Retinal pigment epithelial cell (primary cell): ENCODE results near the gene MACF1.

Source experiments
- DNase-seq: peaks from one replicate; pipeline ENCODE4 v3.0.0-alpha.2; 2010; ENCODE audit warnings: low read depth
- H3K4me3 ChIP-seq: 2 replicates; pipeline ENCODE4 v1.5.1; 2011; ENCODE audit warnings: mild to moderate bottlenecking, low read length, control low read depth, moderate library complexity
- CTCF ChIP-seq: conservative IDR thresholded peaks from 2 replicates; pipeline ENCODE4 v1.5.1; 2011; ENCODE audit warnings: low read depth, low read length, control low read depth, inconsistent platforms

MACF1 gene

GRCh38 chr1:39384305-39384704 is 179.8 kb downstream of the MACF1 start:
- no peak overlapping the region for H3K4me3 ChIP-seq
- DNase-seq = no peak
- no peak for TF ChIP-seq CTCF

GRCh38 chr1:39385067-39385988 is 180.8 kb downstream of the MACF1 start:
- DNase-seq = no peak
- TF ChIP-seq CTCF = no peak
- no peak overlapping the region for H3K4me3 ChIP-seq

GRCh38 chr1:39386997-39387396 is 182.5 kb downstream of the MACF1 start:
- DNase-seq = no peak
- no peak for TF ChIP-seq CTCF
- H3K4me3 ChIP-seq = no peak overlapping the region

- no peak overlapping the region for H3K4me3 ChIP-seq
- TF ChIP-seq CTCF = peak; percentile 33
- DNase-seq = peak; percentile 51
These were observed 183.0 kb downstream of the MACF1 start for GRCh38 chr1:39387452-39387851.

GRCh38 chr1:39391691-39392679 is 187.5 kb downstream of the MACF1 start:
- DNase-seq = no peak
- TF ChIP-seq CTCF = no peak
- H3K4me3 ChIP-seq = no peak overlapping the region

- no peak for TF ChIP-seq CTCF
- H3K4me3 ChIP-seq = no peak overlapping the region
- DNase-seq = no peak
These were observed 188.5 kb downstream of the MACF1 start for GRCh38 chr1:39392851-39393573.
